GM18520 (cell line): Measurements from ENCODE around the gene CKS1B.

Experiments used
- ATAC-seq: cut with Tn5 transposase; IDR thresholded peaks from one replicate; pipeline ENCODE4 v1.9.1; 2021; ENCODE audit not compliant: unreplicated experiment

The CKS1B gene

GRCh38 chr1:155001425-155001674 lies 26.9 kb downstream of the CKS1B start:
- ATAC-seq: no peak

GRCh38 chr1:155001675-155002463 lies 27.4 kb downstream of the CKS1B start:
- peak; percentile 62 for ATAC-seq

GRCh38 chr1:155002464-155003226 lies 28.2 kb downstream of the CKS1B start, which contains the start of gene ZBTB7B:
TSS of gene ZBTB7B (plus strand) at chr1:155002802. CDS start at chr1:155014661, 11,859 bp downstream.
- no peak for ATAC-seq

GRCh38 chr1:155003227-155003765 lies 28.8 kb downstream of the CKS1B start:
- no peak for ATAC-seq

- ATAC-seq: no peak
These were observed 29.4 kb downstream of the CKS1B start for GRCh38 chr1:155003766-155004351.

GRCh38 chr1:155004352-155005075 lies 30.0 kb downstream of the CKS1B start:
- ATAC-seq: no peak

GRCh38 chr1:155005076-155006011 lies 30.9 kb downstream of the CKS1B start:
- no peak for ATAC-seq

GRCh38 chr1:155006601-155007101 lies 32.2 kb downstream of the CKS1B start:
- no peak for ATAC-seq

GRCh38 chr1:155007251-155007828 lies 32.9 kb downstream of the CKS1B start:
- ATAC-seq: no peak

GRCh38 chr1:155008015-155008941 lies 33.8 kb downstream of the CKS1B start:
- no peak for ATAC-seq

GRCh38 chr1:155009221-155009711 lies 34.8 kb downstream of the CKS1B start:
- ATAC-seq: no peak

GRCh38 chr1:155009742-155010141 lies 35.3 kb downstream of the CKS1B start:
- ATAC-seq: no peak

- no peak for ATAC-seq
These were observed 35.9 kb downstream of the CKS1B start for GRCh38 chr1:155010211-155010918.

GRCh38 chr1:155011004-155011416 lies 36.5 kb downstream of the CKS1B start:
- no peak for ATAC-seq

- ATAC-seq: no peak
These were observed 37.0 kb downstream of the CKS1B start for GRCh38 chr1:155011437-155012025.

- no peak for ATAC-seq
These were observed 37.6 kb downstream of the CKS1B start for GRCh38 chr1:155012026-155012546.
